HG02571 (cell line): ENCODE results near the gene MCAT.

Experiments
- ATAC-seq: cut with Tn5 transposase; IDR thresholded peaks from one replicate; pipeline ENCODE4 v1.9.1; 2021; ENCODE audit warnings: mild to moderate bottlenecking, moderate library complexity; ENCODE audit not compliant: unreplicated experiment

MCAT gene

DNA sequence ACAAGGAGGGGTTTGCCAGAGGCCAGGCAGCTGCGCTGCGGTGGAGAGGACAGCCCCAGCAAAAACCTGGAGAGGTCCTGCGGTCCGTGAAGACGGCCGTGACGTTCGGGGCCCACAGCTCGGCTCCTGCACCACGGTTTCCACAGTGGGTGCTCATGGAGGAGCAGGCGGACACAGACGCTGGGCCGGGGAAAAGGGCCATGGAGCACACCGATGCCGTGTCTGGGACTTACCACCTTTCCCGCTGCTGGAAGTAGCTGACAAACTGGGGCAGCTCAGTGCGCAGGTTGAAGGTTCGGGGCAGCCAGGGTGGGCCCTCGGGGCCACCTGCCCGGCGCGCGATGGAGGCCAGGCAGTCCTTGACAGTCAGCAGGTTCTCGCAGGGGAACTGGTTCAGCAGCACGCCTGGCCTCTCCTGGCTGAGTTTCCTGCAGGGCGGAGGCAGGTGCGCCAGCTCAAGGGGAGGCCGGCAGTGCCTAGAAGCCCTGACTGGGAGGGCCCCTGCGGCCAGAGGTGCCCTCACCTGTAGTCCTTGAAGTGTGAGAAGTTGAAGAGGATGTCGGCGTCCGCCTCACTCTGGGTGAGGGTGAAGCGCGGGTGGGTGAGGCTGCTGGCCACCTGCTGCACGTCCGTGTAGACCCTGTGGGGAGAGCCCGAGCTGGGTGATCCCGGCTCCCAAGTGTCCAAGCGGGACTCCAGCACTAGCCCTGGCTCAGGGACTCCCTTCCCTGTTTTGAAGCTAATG is 30.9 kb upstream of the MCAT start:
- no peak for ATAC-seq

DNA sequence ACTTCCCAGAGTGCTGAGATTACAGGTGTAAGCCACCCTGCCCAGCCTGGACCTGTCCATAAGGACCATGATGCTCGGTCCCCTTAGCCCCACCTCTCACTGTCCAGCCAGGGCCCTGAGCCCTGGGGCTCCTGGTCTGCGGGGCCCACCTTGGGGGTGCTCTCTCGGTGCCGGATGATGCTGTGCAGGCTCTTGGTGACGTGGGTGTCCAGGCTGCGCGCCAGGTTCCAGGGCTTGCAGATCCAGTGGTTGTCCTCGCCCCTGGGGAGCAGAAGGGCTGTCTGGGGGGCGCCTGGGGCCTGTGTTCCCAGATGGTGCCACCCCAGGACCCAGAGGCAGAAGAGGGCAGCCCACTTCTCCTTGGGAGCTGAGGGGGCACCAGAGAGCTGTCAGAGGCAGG is 30.4 kb upstream of the MCAT start:
- ATAC-seq, result no peak

DNA sequence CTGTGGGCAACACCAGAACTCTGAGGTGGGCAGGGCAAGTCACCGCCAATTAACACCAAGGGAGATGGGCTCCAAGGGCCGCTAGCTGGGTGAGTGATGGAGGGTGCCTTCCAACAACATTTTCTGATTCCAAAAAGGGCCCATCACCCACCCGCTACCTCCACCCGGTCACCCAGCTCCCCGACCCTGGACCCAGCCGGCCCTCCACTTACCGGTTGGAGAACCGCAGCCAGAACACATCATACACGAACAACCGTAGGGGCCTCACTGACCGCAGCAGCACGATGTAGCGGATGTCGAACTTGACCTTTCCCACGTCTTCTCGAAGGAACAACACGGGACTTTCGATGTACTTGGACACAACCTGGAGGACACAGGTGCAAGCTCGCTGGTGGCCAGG is 29.0 kb upstream of the MCAT start:
- no peak for ATAC-seq

DNA sequence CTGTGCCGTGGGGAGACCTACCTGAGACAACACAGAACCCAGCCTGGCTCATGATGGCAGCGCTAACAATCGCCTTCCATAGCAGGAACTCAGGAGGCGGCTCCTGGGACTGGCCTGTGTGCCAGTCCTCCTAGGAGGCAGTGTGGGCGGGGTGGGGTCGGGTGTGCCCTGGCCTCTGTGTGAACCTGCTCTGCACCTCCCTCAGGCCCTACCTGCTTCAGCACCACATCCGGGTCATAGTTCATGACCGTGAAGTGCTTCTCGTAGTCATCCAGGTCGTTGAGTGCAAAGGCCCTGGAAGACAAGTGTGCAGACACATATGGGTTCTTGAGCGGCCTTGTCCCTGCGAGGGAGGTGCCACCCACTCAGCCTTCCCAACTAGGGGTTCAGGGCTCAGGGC is 28.4 kb upstream of the MCAT start:
- ATAC-seq, result no peak

DNA sequence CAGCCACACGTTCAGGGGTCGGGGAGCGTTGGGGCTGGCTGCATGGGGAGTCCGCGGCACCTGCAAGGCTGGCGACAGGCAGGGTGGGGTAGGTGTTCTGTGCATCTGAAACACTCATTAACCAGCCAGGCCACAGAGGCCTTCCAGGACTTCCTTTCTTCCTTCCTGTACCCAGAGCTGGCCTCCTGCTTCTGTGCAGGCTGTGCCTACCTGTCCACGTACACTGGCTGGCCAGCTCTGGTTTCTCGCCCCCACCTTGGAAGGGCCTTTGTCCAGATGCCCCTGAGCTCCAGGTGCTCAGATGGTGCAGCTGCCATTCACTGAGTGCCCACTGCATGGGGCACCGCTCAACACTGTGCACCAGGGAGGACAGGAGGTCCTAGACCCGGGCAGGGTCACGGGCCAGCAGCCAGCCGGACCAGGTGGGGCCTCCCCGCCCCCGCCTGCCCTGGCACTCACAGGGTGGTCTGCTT is 27.9 kb upstream of the MCAT start:
- no peak for ATAC-seq

DNA sequence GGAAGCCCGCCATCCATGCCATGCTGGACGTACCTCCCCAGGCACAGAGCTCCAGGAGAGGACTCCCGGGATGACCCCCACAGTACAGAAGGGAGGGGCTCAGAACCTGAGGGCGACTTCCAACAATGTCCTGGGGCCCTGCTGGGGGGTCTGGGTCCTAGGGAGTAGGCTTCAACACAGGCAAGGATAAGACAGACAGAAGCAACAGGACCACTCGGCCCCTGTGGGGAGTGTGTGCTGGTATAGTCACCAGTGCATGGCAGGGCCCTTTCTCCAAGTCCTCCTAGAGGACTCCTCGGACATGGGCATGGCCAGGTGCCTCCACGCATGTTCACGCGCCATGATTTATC is 26.9 kb upstream of the MCAT start:
- ATAC-seq, result no peak

DNA sequence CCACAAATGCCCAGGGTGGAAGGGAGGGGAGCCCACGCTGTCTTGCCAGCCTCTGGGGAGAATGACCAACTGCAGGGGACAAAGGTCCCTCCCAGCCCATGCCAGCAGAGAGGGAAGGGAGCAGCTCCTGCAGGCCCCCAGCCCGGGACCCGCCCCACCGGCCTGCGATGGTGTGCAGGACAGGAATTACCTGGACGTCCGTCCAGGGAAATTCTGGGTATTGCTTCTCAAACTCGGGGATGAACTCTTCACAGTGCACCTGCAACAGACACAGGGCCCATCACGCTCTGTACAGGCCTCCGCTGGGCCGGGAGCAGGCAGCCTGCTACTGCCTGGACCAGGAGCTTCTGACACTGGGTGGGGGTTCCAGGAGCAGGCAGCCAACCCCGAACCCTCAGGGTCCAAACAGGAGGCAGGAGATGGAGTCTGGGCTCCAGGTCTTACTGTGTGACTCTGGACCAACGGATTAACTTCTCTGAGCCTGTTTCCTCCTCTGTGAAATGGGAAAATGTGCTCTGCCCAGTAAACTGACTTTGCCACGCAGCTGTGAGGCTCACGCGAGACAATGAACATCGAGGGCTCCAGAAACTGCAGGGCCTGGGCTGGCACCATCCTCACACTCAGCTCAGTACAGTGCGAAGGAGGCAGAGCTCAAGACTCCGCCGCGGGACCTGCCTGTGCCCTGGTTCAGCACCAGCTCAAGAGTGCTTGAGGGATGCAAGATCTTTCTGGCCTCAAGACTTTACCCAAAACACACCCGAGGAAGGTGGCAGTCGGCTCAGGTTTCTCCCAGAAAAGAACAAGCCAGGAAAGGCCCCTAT is 26.3 kb upstream of the MCAT start:
- no peak for ATAC-seq

DNA sequence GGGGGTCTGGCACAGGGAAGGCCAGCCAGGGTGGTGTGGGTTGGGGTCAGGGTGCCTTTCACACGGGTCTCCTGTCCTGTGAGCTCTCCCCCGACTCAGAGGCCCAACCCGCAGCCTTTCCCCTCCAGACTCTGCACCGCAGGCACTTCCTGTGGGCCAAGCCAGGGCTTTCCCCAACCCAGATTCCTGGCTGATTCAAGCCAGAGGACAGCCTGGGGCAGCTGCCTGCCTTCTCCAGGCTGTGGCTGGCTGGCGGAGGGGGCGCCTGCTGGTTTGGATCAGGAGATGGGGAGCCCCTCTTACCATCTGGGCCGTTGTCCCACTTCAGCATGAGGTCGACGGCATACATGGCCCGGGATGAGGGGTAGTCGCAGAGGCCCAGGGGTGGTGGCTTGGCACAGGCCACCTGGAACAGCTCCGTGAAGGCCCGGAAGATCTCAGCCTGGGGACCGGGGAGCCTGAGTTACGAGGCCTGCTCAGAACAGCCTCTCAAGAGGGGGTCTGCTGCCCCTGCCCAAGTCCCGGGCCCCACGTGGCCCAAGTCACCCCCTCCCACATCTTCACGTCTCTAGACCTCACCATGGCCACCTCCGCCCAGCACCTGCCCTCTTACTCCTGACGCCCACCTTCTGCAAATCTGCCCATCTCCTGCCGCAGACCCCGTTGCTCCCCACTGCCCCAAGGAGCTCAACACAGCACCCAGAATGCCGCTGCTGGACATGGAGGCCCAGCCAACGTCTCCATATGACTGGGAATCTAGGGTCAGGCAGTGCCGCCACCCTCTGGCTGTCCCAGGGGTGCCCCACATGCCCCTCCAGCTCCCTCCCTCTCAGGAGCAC is 25.5 kb upstream of the MCAT start:
- no peak for ATAC-seq

DNA sequence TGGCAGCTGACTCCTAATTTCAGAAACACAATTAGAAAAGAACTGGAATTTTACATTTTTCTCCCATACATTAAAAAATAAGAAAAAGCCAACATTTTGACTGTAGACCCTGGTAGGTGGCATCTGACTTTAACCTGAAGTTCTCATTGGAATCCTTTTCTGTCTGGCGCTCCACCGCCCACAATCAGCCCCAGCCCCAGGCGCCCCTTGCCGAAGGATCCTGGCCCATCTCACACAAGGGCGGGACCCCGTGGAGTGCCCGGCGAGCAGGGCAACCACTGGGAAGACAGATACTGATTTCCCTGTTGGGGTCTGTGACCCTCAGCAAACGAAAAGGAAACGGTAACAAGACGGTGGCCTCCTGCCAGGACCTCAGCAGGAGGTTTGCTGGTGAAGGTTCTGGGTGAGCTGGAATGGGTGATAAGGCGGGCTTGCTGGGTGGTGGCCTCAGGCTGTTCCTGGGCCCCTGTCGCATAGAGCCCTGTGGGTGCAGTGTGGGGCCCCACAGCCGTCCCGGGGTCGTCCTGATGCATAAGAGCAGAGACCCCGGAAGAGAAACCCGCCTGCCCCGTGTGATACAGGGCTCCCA is 23.9 kb upstream of the MCAT start:
- no peak for ATAC-seq

DNA sequence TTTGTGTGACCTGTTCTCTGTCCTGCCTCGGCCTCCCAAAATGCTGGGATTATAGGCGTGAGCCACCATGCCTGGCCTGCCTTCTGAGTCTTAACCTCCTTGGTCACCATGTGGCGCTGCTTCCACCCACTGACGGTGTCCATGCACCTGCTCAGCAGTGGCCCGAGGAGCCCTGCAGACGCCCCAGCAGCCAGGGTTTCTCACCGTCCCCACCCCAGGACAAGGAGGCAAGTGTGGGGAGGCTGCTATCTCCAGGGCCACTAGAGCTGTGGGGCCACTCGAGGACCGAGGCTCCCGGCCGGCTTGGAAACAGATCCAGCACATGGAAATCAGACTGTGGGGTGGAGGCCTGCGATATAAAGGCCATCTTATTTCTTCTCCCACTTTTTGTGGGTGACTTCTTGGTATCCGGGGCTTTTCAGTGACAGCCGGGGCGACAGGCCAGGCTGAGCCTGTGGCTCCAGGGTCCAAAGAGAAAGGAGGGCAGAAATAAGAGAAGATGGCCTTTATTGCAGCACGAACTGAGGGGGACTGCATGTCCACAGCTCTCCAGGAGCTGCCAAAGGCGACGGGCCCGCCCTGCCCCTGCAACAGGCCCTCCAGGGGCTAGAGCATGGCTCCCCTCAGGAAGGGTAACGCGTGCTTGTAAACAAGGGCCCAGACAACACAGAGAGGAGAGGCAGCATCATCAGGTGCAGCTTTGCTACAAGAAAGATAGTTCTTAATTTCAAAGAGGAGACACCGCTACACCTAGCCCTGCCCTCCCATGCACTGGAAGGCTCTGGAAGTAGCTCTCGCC is 23.1 kb upstream of the MCAT start:
- ATAC-seq, result no peak

DNA sequence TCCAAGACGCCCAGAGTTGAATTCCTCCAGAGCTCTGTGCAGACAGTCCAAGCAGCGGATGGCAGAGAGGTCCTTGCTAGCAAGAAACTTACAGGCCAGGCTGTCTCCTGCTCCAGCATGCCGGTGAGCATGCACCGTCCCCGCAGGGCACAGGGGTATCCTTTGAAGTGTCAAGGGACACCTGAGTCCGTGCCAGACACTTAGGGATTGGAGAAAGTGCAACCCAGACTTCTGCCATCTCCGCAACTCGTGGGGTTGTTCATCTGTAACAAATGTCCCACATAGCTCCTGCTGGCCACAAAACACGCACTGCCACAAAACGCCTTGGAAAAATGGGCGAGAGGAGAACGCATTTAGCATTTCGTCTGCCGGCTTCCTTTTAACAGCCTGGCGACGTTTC is 21.4 kb upstream of the MCAT start:
- no peak for ATAC-seq

DNA sequence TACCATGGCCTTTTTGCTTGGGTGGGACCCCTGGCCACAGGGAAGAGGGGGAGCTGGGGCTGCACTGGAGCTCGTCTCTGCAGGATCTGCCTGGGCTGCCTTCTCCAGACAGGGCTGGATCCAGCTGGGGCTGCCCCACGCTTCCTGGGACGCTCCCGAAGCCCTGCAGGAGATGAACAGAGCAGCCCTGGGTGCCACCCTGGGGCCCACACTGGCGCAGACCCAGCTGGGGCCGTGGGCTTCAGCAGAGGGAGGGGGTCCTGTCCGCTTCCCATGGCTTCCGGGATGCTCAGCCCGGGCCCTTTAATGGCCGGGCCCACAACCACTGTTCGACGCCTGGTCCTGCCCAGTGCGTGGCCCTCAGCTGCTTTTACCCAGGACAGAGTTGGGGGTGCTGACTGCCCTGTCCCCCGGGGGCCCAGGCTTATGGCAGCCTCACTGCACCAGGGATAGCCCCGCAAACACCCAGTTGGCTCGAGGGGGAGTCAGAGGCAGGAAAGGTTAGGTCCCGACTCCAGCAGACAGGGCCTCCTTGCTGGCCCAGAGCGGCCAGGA is 20.1 kb upstream of the MCAT start:
- ATAC-seq, result no peak

DNA sequence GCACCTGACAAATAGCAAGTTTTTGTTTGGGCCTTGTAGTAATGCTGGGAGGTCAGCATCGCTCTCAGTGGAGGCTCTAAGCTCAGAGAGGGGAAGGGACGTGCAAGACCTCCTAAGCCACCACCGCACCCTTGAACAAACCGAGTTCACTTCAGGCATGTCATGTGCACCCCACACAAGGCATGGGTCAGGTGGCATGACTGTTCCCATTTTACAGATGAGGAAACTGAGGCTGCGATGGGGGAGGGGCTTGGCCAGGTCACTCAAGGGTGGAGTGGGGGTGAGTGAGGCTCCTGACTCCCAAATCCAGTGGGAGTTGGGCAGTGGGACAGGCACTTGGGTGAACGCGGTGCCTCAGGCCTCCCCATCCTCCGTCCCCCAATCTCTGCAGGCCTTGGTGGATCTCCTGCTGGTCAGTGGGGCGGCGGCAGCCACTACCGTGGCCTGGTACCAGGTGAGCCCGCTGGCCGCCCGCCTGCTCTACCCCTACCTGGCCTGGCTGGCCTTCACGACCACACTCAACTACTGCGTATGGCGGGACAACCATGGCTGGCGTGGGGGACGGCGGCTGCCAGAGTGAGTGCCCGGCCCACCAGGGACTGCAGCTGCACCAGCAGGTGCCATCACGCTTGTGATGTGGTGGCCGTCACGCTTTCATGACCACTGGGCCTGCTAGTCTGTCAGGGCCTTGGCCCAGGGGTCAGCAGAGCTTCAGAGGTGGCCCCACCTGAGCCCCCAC is 19.4 kb upstream of the MCAT start:
- no peak for ATAC-seq

DNA sequence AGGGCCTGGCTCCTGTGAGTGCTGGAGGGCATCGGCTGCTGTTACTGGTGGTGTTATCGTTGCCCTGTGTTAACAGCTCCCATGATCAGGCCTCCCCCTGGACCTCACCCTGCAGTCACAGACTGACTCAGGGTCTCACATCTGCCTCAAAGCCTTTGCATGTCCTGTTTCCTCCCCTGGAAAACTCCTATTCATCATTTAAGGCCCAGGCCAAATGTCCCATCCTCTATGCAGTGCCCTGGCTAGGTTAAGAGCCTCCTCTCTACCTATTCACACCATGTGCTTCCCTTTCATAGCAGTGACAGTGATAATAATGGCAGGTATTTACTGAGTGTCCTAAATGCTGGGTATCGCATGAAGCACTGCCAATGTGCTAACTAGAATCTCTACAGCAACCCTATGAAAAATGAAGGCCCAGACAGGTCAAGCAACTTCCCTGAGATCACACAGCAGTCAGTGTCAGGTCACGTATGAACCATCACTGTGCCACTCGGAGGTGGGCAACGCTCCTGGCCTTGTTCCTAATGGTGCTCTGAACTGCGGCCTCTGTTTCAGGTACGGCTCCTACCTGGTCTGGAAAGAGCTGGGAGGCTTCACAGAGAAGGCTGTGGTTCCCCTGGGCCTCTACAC is 17.4 kb upstream of the MCAT start:
- no peak for ATAC-seq

DNA sequence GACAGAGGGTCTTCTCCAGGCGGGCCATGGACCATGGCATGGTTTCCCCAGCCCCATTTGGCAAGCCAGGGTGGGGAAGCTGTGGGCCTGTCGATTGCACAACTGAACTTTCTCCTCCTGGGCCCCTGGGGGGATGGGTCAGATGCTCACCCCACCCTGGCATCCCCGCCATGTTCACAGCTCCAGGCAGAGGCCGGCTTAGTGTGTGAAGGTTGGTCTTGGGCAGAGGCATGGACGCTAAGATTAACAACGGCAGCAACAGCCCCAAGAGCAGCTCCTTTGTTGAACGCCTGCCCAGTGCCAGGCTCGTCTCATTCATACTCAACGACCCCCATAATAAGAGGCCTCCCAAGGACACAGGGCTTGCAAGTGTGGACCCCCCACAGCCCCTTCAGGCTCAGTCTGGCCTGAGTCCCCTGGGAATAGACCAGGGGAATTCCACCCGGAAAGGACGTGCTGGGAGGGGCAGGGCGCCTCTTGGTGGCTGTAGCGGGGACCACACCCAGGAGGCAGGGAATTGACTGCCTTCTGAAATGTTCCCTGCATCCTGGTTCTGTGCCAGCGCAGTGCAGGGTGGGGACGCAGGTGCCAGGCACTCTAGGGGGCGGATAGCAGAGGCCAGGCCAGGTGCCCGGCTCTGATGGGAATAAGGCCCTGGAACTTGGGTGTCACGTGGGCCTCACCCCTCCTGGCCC is 16.4 kb upstream of the MCAT start:
- no peak for ATAC-seq

DNA sequence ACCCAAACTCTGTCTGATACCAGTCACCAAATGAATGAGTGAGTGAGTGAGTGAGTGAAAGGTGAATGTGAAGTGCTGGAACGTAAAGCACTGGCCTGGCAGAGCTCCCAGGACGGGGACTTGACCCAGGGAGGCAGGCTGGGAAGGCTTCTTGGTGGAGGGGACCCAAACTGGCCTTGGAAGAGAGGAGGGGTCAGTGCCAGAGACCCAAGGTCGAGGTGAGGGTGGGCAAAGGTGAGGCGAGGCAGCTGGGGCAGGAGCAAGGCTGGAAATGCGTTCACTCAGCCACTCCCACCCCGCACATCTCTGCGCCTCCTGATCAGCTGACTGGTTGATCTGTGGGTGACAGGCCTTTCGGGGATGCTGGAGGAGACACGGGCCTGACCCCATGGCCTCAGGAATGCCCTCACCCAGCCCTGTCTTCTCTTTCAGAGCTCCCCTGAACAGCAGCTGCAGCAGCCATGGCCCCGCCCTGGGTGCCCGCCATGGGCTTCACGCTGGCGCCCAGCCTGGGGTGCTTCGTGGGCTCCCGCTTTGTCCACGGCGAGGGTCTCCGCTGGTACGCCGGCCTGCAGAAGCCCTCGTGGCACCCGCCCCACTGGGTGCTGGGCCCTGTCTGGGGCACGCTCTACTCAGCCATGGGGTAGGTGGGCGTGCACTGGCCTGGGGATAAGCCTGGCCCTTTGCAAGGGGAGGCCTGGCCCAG is 15.7 kb upstream of the MCAT start:
- ATAC-seq, result no peak

DNA sequence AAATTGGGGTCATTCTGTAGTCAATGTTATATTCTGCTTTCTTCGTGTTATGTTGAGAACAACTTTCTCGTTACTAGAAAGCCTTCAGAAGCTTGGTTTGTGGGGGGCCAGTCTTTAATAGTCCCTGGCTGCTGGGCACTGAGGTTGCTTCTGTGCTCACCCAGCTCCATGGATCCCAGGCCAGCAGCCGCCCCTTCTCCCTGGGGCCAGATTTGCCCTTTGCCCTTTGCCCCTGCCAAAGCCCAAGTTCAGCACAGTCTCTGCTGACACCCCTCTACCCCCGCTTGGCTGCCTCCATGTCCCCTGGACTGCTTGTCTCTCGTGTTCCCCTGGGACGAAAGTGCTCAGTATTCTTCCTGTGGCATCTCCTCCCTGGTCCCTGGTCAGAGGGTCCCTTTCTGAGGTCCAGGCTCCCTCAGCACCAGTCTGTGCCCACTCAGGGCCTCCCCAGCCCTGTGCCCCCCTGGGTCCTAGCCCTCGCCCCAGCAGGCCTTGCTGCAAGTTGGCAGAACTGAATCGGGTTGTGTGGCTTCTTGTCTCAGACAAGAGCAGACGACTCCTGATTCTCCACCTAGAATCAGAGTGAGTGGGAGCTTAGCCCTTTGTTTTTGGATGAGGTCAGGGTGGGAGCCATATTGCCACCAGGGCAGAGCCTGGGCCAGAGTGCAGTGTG is 14.8 kb upstream of the MCAT start:
- ATAC-seq, result no peak
